Measurements from ENCODE around the gene MAP2K5. TPM values are rescaled to one million over a fixed set of nuclear protein-coding genes. Genes with fewer than 3 reads are reported as not detected.

Gene MAP2K5
- total RNA-seq, 4 donors from 2014 or later = 7.7 to 15.1 (median 12.0) TPM

- no peaks in the 10 kb centered on the region for H3K9me3 ChIP-seq
- no peak overlapping the region for H3K27ac ChIP-seq
- H3K4me1 ChIP-seq = no peaks in the 10 kb centered on the region
- ATAC-seq = peak; percentile 71
- WGBS, 2 donors (ENCODE audit: low coverage in 1 of 2) = 81% methylated on average over 2 of the region's 4 CpGs; no CpG with 5 or more reads in 1 of the 2 donors
- H3K27me3 ChIP-seq = no peaks in the 10 kb centered on the region
- H3K4me3 ChIP-seq = no peak overlapping the region
- no peak for TF ChIP-seq EP300 (IDR thresholded peaks at IDR 0.05)
- no peak for TF ChIP-seq POLR2AphosphoS5 (IDR thresholded peaks at IDR 0.05)
- no peak for TF ChIP-seq POLR2A (IDR thresholded peaks at IDR 0.05)
- TF ChIP-seq, protein P1, sequence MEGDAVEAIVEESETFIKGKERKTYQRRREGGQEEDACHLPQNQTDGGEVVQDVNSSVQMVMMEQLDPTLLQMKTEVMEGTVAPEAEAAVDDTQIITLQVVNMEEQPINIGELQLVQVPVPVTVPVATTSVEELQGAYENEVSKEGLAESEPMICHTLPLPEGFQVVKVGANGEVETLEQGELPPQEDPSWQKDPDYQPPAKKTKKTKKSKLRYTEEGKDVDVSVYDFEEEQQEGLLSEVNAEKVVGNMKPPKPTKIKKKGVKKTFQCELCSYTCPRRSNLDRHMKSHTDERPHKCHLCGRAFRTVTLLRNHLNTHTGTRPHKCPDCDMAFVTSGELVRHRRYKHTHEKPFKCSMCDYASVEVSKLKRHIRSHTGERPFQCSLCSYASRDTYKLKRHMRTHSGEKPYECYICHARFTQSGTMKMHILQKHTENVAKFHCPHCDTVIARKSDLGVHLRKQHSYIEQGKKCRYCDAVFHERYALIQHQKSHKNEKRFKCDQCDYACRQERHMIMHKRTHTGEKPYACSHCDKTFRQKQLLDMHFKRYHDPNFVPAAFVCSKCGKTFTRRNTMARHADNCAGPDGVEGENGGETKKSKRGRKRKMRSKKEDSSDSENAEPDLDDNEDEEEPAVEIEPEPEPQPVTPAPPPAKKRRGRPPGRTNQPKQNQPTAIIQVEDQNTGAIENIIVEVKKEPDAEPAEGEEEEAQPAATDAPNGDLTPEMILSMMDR (IDR thresholded peaks at IDR 0.05) = no peak
- H3K36me3 ChIP-seq = no peaks in the 10 kb centered on the region
Observed at GRCh38 chr15:67850994-67851571, 308.6 kb downstream of the MAP2K5 start.

- H3K27ac ChIP-seq = no peak overlapping the region
- no peaks in the 10 kb centered on the region for H3K36me3 ChIP-seq
- no peaks in the 10 kb centered on the region for H3K4me1 ChIP-seq
- ATAC-seq = no peak
- no peaks in the 10 kb centered on the region for H3K27me3 ChIP-seq
- TF ChIP-seq, protein P1 (IDR thresholded peaks at IDR 0.05) = no peak
- TF ChIP-seq POLR2A (IDR thresholded peaks at IDR 0.05) (no peak), EP300 (IDR thresholded peaks at IDR 0.05) (no peak), POLR2AphosphoS5 (IDR thresholded peaks at IDR 0.05) (no peak)
- WGBS, 2 donors (ENCODE audit: low coverage in 1 of 2) = 66 to 81% methylated on average over 2 of the region's 3 CpGs
- H3K9me3 ChIP-seq = no peaks in the 10 kb centered on the region
- H3K4me3 ChIP-seq = no peak overlapping the region
Observed at GRCh38 chr15:67852418-67852817, 309.9 kb downstream of the MAP2K5 start.

DNA sequence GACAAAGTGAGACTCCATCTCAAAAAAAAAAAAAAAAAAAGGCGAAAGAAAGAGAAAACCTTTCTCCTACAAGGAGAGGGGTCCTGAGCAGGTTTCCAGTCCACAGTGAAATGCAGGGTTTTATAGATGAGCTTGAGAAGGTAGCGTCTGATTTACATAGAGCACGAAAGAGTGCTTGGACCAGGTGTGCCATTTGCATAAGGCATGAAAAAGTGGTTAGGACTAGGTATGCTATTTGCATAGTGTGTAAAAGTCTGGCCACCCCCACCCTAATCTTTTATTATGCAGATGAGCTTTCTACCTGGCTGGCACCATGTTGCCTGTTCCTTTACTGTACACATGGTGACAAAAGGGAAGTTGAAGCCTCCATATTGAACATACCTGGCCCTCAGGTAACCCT is 311.0 kb downstream of the MAP2K5 start:
- Histone ChIP-seq H3K27me3 (no peaks in the 10 kb centered on the region), H3K9me3 (no peaks in the 10 kb centered on the region), H3K4me3 (no peak overlapping the region), H3K36me3 (no peaks in the 10 kb centered on the region), H3K4me1 (no peaks in the 10 kb centered on the region), H3K27ac (no peak overlapping the region)
- no peak for TF ChIP-seq POLR2AphosphoS5 (IDR thresholded peaks at IDR 0.05)
- TF ChIP-seq, protein P1 (IDR thresholded peaks at IDR 0.05) = no peak
- no peak for TF ChIP-seq POLR2A (IDR thresholded peaks at IDR 0.05)
- TF ChIP-seq EP300 (IDR thresholded peaks at IDR 0.05) = no peak
- no peak for ATAC-seq
- WGBS, 2 donors (ENCODE audit: low coverage in 1 of 2) = 80 to 92% methylated on average over 2 of the region's 3 CpGs

GRCh38 chr15:67854358-67854757 is 311.9 kb downstream of the MAP2K5 start:
- Histone ChIP-seq H3K4me1 (no peaks in the 10 kb centered on the region), H3K4me3 (no peak overlapping the region), H3K36me3 (no peaks in the 10 kb centered on the region), H3K27me3 (no peaks in the 10 kb centered on the region), H3K9me3 (no peaks in the 10 kb centered on the region), H3K27ac (no peak overlapping the region)
- TF ChIP-seq EP300 (IDR thresholded peaks at IDR 0.05) = no peak
- no peak for TF ChIP-seq POLR2AphosphoS5 (IDR thresholded peaks at IDR 0.05)
- no peak for TF ChIP-seq POLR2A (IDR thresholded peaks at IDR 0.05)
- TF ChIP-seq, protein P1 (IDR thresholded peaks at IDR 0.05) = no peak
- 71% methylated on average over 1 of the region's 1 CpG; no CpG with 5 or more reads in 1 of the 2 donors for WGBS, 2 donors (ENCODE audit: low coverage in 1 of 2)
- ATAC-seq = no peak

DNA sequence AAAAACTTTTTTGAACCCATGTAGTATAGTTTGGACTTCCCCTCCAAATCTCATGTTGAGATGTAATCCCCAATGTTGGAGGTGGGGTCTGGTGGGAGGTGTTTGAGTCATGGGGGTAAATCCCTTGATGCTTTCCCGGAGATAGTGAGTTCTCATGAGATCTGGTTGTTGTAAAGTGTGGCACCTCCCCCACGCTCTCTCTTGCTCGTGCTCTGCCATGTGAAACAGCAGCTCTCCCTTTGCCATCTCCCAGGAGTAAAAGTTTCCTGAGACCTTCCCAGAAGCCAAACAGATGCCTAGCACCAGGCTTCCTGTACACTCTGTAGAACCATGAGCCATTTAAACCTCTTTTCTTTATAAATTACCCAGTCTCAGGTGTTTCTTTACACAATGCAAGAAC is 313.3 kb downstream of the MAP2K5 start:
- 46 to 82% methylated on average over 3 of the region's 3 CpGs for WGBS, 2 donors (ENCODE audit: low coverage in 1 of 2)
- no peaks in the 10 kb centered on the region for H3K27me3 ChIP-seq
- no peak for TF ChIP-seq POLR2A (IDR thresholded peaks at IDR 0.05)
- TF ChIP-seq, protein P1 (IDR thresholded peaks at IDR 0.05) = no peak
- TF ChIP-seq POLR2AphosphoS5 (IDR thresholded peaks at IDR 0.05) = no peak
- no peak for TF ChIP-seq EP300 (IDR thresholded peaks at IDR 0.05)
- H3K27ac ChIP-seq = no peak overlapping the region
- no peak for ATAC-seq
- no peak overlapping the region for H3K4me3 ChIP-seq
- no peaks in the 10 kb centered on the region for H3K4me1 ChIP-seq
- no peaks in the 10 kb centered on the region for H3K36me3 ChIP-seq
- no peaks in the 10 kb centered on the region for H3K9me3 ChIP-seq
